HEK293 (cell line): ENCODE results near the gene OR52N5.

ENCODE experiments used
- ELK4 ChIP-seq: IDR thresholded peaks from 2 replicates; pipeline ENCODE4 v1.6.1; 2011; ENCODE audit warnings: mild to moderate bottlenecking, low read depth, low read length, borderline replicate concordance
- HIC1 ChIP-seq: fragments of 450-650 bp; formaldehyde crosslinking; IDR thresholded peaks from 2 replicates; pipeline ENCODE4 v1.5.1; 2016; ENCODE audit warnings: missing biosample characterization, missing genetic modification characterization
- SETDB1 ChIP-seq: IDR thresholded peaks from one replicate; pipeline ENCODE4 v1.6.1; 2017; ENCODE audit warnings: mild to moderate bottlenecking, low read length, moderate library complexity, mixed read lengths; ENCODE audit not compliant: insufficient read length
- ZBTB10 ChIP-seq: fragments of 450-650 bp; formaldehyde crosslinking; IDR thresholded peaks from 2 replicates; pipeline ENCODE4 v1.5.1; 2016; ENCODE audit warnings: missing biosample characterization, missing genetic modification characterization
- ZBTB7A ChIP-seq: fragments of 450-650 bp; formaldehyde crosslinking; IDR thresholded peaks from 2 replicates; pipeline ENCODE4 v1.5.1; 2016; ENCODE audit warnings: low read depth, missing biosample characterization, missing genetic modification characterization
- ZNF19 ChIP-seq: fragments of 450-650 bp; formaldehyde crosslinking; IDR thresholded peaks from 2 replicates; pipeline ENCODE4; 2016; ENCODE audit warnings: missing biosample characterization, missing genetic modification characterization, low read depth
- ZNF24 ChIP-seq: fragments of 450-650 bp; formaldehyde crosslinking; IDR thresholded peaks from 2 replicates; pipeline ENCODE4 v1.5.1; 2016; ENCODE audit warnings: missing biosample characterization, missing genetic modification characterization
- ZNF510 ChIP-seq: fragments of 450-650 bp; formaldehyde crosslinking; IDR thresholded peaks from 2 replicates; pipeline ENCODE4 v1.5.1; 2018; ENCODE audit warnings: mild to moderate bottlenecking, missing genetic modification characterization, missing biosample characterization; ENCODE audit not compliant: insufficient replicate concordance
- ZNF704 ChIP-seq: fragments of 450-650 bp; formaldehyde crosslinking; IDR thresholded peaks from 2 replicates; pipeline ENCODE4 v1.5.1; 2016; ENCODE audit warnings: missing biosample characterization, missing genetic modification characterization
- ZNF785 ChIP-seq: fragments of 450-650 bp; formaldehyde crosslinking; IDR thresholded peaks from 2 replicates; pipeline ENCODE4 v1.5.1; 2016; ENCODE audit warnings: missing biosample characterization, missing genetic modification characterization
- ZNF830 ChIP-seq: fragments of 450-650 bp; IDR thresholded peaks from 2 replicates; pipeline ENCODE4 v1.5.0; 2018; ENCODE audit warnings: missing biosample characterization, missing genetic modification characterization, low read depth, mild to moderate bottlenecking, moderate library complexity
- TF ChIP-seq, protein P1 (sequence below): fragments of 450-650 bp; formaldehyde crosslinking; IDR thresholded peaks from 2 replicates; pipeline ENCODE4 v1.5.1; 2016; ENCODE audit warnings: missing biosample characterization, missing genetic modification characterization
- TF ChIP-seq, protein P2 (sequence below): fragments of 450-650 bp; formaldehyde crosslinking; IDR thresholded peaks from 2 replicates; pipeline ENCODE4 v1.5.1; 2016; ENCODE audit warnings: missing biosample characterization, missing genetic modification characterization
- TF ChIP-seq, protein P3 (sequence below): fragments of 450-650 bp; formaldehyde crosslinking; IDR thresholded peaks from 2 replicates; pipeline ENCODE4 v1.5.1; 2016; ENCODE audit warnings: missing biosample characterization, missing genetic modification characterization

DNA sequence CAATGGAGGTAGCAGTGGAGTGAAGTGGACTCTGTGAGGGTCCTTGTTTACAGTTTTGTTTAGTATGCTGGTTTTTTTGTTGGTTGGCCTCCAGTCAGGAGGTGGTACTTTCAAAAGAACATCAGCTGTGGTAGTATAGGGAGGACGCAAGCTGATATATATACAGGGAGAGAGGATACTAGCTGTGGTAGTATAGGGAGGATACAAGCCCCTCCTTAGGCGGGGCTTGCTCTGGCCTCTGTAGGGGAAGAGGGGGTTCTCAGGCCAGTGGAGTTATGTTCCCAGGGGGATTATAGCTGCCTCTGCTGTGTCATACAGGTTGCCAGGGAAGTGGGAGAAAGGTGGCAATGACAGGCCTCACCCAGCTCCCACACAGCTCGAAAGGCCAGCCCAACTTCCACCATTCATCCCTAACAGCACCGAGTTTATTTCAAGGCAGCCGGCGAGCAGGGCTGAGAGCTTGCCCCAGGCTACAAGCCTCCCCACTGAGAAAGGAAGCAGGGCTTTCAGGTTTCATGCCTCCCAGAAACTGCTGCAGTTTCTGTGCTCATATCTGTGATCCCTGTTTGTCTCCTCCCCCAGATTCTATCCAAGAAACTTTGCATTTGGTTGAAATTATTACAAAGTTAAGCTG, 48.2 kb upstream of the OR52N5 start:
- TF ChIP-seq, protein P1, sequence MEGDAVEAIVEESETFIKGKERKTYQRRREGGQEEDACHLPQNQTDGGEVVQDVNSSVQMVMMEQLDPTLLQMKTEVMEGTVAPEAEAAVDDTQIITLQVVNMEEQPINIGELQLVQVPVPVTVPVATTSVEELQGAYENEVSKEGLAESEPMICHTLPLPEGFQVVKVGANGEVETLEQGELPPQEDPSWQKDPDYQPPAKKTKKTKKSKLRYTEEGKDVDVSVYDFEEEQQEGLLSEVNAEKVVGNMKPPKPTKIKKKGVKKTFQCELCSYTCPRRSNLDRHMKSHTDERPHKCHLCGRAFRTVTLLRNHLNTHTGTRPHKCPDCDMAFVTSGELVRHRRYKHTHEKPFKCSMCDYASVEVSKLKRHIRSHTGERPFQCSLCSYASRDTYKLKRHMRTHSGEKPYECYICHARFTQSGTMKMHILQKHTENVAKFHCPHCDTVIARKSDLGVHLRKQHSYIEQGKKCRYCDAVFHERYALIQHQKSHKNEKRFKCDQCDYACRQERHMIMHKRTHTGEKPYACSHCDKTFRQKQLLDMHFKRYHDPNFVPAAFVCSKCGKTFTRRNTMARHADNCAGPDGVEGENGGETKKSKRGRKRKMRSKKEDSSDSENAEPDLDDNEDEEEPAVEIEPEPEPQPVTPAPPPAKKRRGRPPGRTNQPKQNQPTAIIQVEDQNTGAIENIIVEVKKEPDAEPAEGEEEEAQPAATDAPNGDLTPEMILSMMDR (tag by site-specific recombination): no peak
- TF ChIP-seq ZBTB10 (tag by site-specific recombination): no peak
- no peak for TF ChIP-seq ZNF510 (tag by site-specific recombination)
- TF ChIP-seq ZNF24 (tag by site-specific recombination): no peak
- TF ChIP-seq, protein P2, sequence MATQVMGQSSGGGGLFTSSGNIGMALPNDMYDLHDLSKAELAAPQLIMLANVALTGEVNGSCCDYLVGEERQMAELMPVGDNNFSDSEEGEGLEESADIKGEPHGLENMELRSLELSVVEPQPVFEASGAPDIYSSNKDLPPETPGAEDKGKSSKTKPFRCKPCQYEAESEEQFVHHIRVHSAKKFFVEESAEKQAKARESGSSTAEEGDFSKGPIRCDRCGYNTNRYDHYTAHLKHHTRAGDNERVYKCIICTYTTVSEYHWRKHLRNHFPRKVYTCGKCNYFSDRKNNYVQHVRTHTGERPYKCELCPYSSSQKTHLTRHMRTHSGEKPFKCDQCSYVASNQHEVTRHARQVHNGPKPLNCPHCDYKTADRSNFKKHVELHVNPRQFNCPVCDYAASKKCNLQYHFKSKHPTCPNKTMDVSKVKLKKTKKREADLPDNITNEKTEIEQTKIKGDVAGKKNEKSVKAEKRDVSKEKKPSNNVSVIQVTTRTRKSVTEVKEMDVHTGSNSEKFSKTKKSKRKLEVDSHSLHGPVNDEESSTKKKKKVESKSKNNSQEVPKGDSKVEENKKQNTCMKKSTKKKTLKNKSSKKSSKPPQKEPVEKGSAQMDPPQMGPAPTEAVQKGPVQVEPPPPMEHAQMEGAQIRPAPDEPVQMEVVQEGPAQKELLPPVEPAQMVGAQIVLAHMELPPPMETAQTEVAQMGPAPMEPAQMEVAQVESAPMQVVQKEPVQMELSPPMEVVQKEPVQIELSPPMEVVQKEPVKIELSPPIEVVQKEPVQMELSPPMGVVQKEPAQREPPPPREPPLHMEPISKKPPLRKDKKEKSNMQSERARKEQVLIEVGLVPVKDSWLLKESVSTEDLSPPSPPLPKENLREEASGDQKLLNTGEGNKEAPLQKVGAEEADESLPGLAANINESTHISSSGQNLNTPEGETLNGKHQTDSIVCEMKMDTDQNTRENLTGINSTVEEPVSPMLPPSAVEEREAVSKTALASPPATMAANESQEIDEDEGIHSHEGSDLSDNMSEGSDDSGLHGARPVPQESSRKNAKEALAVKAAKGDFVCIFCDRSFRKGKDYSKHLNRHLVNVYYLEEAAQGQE (tag by site-specific recombination): no peak
- no peak for TF ChIP-seq ZNF785
- TF ChIP-seq ZNF19 (tag by site-specific recombination): no peak
- no peak for TF ChIP-seq ZBTB7A (tag by site-specific recombination)
- no peak for TF ChIP-seq SETDB1
- TF ChIP-seq, protein P3, sequence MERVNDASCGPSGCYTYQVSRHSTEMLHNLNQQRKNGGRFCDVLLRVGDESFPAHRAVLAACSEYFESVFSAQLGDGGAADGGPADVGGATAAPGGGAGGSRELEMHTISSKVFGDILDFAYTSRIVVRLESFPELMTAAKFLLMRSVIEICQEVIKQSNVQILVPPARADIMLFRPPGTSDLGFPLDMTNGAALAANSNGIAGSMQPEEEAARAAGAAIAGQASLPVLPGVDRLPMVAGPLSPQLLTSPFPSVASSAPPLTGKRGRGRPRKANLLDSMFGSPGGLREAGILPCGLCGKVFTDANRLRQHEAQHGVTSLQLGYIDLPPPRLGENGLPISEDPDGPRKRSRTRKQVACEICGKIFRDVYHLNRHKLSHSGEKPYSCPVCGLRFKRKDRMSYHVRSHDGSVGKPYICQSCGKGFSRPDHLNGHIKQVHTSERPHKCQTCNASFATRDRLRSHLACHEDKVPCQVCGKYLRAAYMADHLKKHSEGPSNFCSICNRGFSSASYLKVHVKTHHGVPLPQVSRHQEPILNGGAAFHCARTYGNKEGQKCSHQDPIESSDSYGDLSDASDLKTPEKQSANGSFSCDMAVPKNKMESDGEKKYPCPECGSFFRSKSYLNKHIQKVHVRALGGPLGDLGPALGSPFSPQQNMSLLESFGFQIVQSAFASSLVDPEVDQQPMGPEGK (tag by site-specific recombination): no peak
- TF ChIP-seq ELK4: no peak
- TF ChIP-seq ZNF830 (tag by site-specific recombination): no peak
- no peak for TF ChIP-seq HIC1 (tag by site-specific recombination)
- TF ChIP-seq ZNF704 (tag by site-specific recombination): no peak
